CD14-positive monocyte (primary cell): Measurements from ENCODE around the gene KRTAP3-3. TPM values are rescaled to one million over a fixed set of nuclear protein-coding genes. Genes with fewer than 3 reads are reported as not detected.

Source experiments
- DNase-seq, 3 donors: peaks; one replicate each; pipeline ENCODE4 v3.0.0-alpha.2; 2011 to 2022
- H2AFZ ChIP-seq: 2 replicates; pipeline ENCODE4 v1.6.0; 2012; ENCODE audit warnings: mild to moderate bottlenecking, low read depth, low read length, inconsistent platforms; ENCODE audit not compliant: insufficient read depth, poor library complexity, severe bottlenecking
- H3K27ac ChIP-seq, 2 donors: 1 replicate in 1 of 2; 2 replicates in 1 of 2; pipeline ENCODE4 v1.5.1; 2012 to 2013; ENCODE audit warnings: low read length in 2 of 2, control low read depth in 1 of 2, inconsistent platforms in 1 of 2, low read depth in 1 of 2, mild to moderate bottlenecking in 1 of 2
- H3K27me3 ChIP-seq, 2 donors: one replicate each; pipeline versions ENCODE4 v1.6.0 to v1.6.1; 2011 to 2013; ENCODE audit warnings: low read length in 2 of 2; ENCODE audit not compliant: control insufficient read depth in 2 of 2, insufficient read depth in 2 of 2
- H3K36me3 ChIP-seq, 2 donors: replicated peaks in 1 of 2; 1 replicate in 1 of 2; 2 replicates in 1 of 2; pipeline versions ENCODE4 v1.5.1 to v1.6.1; 2012 to 2013; ENCODE audit warnings: low read length in 2 of 2, control low read depth in 1 of 2, inconsistent platforms in 1 of 2, mild to moderate bottlenecking in 1 of 2; ENCODE audit not compliant: insufficient read depth in 2 of 2, control insufficient read depth in 1 of 2
- H3K4me1 ChIP-seq, 2 donors: 1 replicate in 1 of 2; 2 replicates in 1 of 2; pipeline versions ENCODE4 v1.5.1 to v1.6.1; 2012 to 2013; ENCODE audit warnings: low read length in 2 of 2, control low read depth in 1 of 2, inconsistent platforms in 1 of 2, mild to moderate bottlenecking in 1 of 2, moderate library complexity in 1 of 2; ENCODE audit not compliant: insufficient read depth in 2 of 2, control insufficient read depth in 1 of 2
- H3K4me2 ChIP-seq: replicated peaks from 2 replicates; pipeline ENCODE3; 2012; ENCODE audit warnings: low read length, moderate library complexity, mild to moderate bottlenecking; ENCODE audit not compliant: poor library complexity, severe bottlenecking; ENCODE audit errors: extremely low read depth
- H3K4me3 ChIP-seq, 3 experiments: fragments of 200-600 bp in 1 of 3; sonication (generic) in 1 of 3; replicated peaks in 1 of 3; 1 replicate in 2 of 3; 2 replicates in 1 of 3; pipeline ENCODE4 v1.5.1; 2011 to 2013; ENCODE audit warnings: low read length in 3 of 3, mild to moderate bottlenecking in 3 of 3, control low read depth in 2 of 3, low read depth in 2 of 3, inconsistent platforms in 1 of 3, moderate library complexity in 1 of 3
- H3K79me2 ChIP-seq: 2 replicates; pipeline ENCODE4 v1.6.0; 2012; ENCODE audit warnings: mild to moderate bottlenecking, control low read depth, inconsistent platforms, low read length, moderate library complexity; ENCODE audit not compliant: insufficient read depth
- H3K9ac ChIP-seq: 2 replicates; pipeline ENCODE4 v1.6.0; 2017; ENCODE audit warnings: low read length, mild to moderate bottlenecking; ENCODE audit not compliant: insufficient read depth, poor library complexity, severe bottlenecking
- H3K9me3 ChIP-seq, 2 donors: replicated peaks in 1 of 2; 1 replicate in 1 of 2; 2 replicates in 1 of 2; pipeline versions ENCODE4 v1.5.1 to v1.6.1; 2012 to 2013; ENCODE audit warnings: low read length in 2 of 2, control low read depth in 1 of 2; ENCODE audit not compliant: control insufficient read depth in 1 of 2, insufficient read depth in 1 of 2
- H4K20me1 ChIP-seq: 2 replicates; pipeline ENCODE4 v1.6.0; 2012; ENCODE audit warnings: mild to moderate bottlenecking, low read length, control low read depth, moderate library complexity; ENCODE audit not compliant: insufficient read depth
- H3K27ac Mint-ChIP-seq, 7 donors: one replicate each; pipeline ENCODE4 v1.8.0; 2020; ENCODE audit warnings: mild to moderate bottlenecking in 7 of 7, mixed read lengths in 7 of 7, moderate library complexity in 6 of 7, inconsistent platforms in 2 of 7
- H3K27me3 Mint-ChIP-seq, 3 donors: one replicate each; pipeline ENCODE4 v1.8.0; 2021 to 2022; ENCODE audit warnings: low read depth in 3 of 3, mild to moderate bottlenecking in 3 of 3, mixed read lengths in 3 of 3, moderate library complexity in 3 of 3, inconsistent platforms in 1 of 3
- H3K36me3 Mint-ChIP-seq, 2 donors: one replicate each; pipeline ENCODE4 v1.8.0; 2020; ENCODE audit warnings: mixed read lengths in 2 of 2, inconsistent platforms in 1 of 2, mild to moderate bottlenecking in 1 of 2
- H3K4me1 Mint-ChIP-seq: one replicate; pipeline ENCODE4 v1.8.0; 2020; ENCODE audit warnings: mild to moderate bottlenecking, mixed read lengths
- H3K4me3 Mint-ChIP-seq, 2 donors: one replicate each; pipeline ENCODE4 v1.8.0; 2020; ENCODE audit warnings: mild to moderate bottlenecking in 2 of 2, mixed read lengths in 2 of 2, moderate library complexity in 1 of 2
- H3K9me3 Mint-ChIP-seq, 7 donors: one replicate each; pipeline ENCODE4 v1.8.0; 2020 to 2022; ENCODE audit warnings: mixed read lengths in 7 of 7, mild to moderate bottlenecking in 6 of 7, moderate library complexity in 6 of 7, inconsistent platforms in 2 of 7
- CTCF ChIP-seq: fragments of 200-600 bp; IDR thresholded peaks from one replicate; pipeline ENCODE4 v1.8.0; 2022; ENCODE audit warnings: antibody characterized with exemption, mild to moderate bottlenecking
- WGBS: methylation state at CpG from one replicate; pipeline ENCODE4 v1.1.5; 2013; ENCODE audit warnings: missing lambda C conversion rate; ENCODE audit not compliant: insufficient coverage; 5-methylcytosine and 5-hydroxymethylcytosine counted together
- intact Hi-C, 2 donors: fragments of 100-400 bp; cut with micrococcal nuclease; formaldehyde crosslinking; loops; one replicate each; pipeline versions ENCODE4 v1.15.0 to v1.15.1; 2023
- polyA plus RNA-seq, 3 donors: library from polyadenylated mRNA; depleted of rRNA in 1 of 3; unstranded in 2 of 3; stranded (reverse) in 1 of 3; fragments of 300-500 nt in 2 of 3; fragments of >200 nt in 1 of 3; fragmentation: Illumina TruSeq in 2 of 3; gene quantifications; 1 replicate in 2 of 3; 2 replicates in 1 of 3; pipeline ENCODE4 v1.2.3, GENCODE V29; 2012 to 2021

The KRTAP3-3 gene
- polyA plus RNA-seq, 3 donors: not detected

- H3K27me3 Mint-ChIP-seq: peaks cover 1 to 9% (median 5%) of the 10 kb centered on the region in 3 donors
- Histone ChIP-seq H3K9ac (no peak within 1 kb of the TSS), H3K27ac (no peak within 1 kb of the TSS), H3K4me3 (no peak within 1 kb of the TSS), H3K4me2 (no peak within 1 kb of the TSS), H3K4me1 (no peaks in the 10 kb centered on the region), H3K36me3 (no peaks in the 10 kb centered on the region), H3K79me2 (no peaks in the 10 kb centered on the region), H4K20me1 (no peaks in the 10 kb centered on the region), H3K9me3 (no peaks in the 10 kb centered on the region), H3K27me3 (no peaks in the 10 kb centered on the region), H2AFZ (no peak within 1 kb of the TSS)
- TF ChIP-seq CTCF: no peak
- peaks cover 0 to 1% (median 0%) of the 10 kb centered on the region in 7 donors for H3K9me3 Mint-ChIP-seq
- H3K4me1 Mint-ChIP-seq: no peaks in the 10 kb centered on the region
- intact Hi-C loops: no loop called here
- no peak within 1 kb of the TSS for H3K27ac Mint-ChIP-seq
- no peak for DNase-seq
- no peak within 1 kb of the TSS for H3K4me3 Mint-ChIP-seq
- H3K36me3 Mint-ChIP-seq: no peaks in the 10 kb centered on the region
- WGBS: 82% methylated on average over 10 of the region's 12 CpGs
Observed at GRCh38 chr17:41029633-41030245, 35.8 kb upstream of the KRTAP3-3 start, which contains the start of gene KRTAP1-4. TSS of gene KRTAP1-4 (minus strand) at chr17:41030195. CDS start at chr17:41030078, 117 bp downstream.

- no peak for TF ChIP-seq CTCF
- intact Hi-C loops: no loop called here
- WGBS: 93% methylated on average over 7 of the region's 9 CpGs
- H3K9me3 ChIP-seq: no peaks in the 10 kb centered on the region
- H3K4me2 ChIP-seq: no peak within 1 kb of the TSS
- Mint-ChIP-seq H3K4me3 (no peak within 1 kb of the TSS), H3K27ac (no peak within 1 kb of the TSS), H3K36me3 (no peaks in the 10 kb centered on the region), H3K9me3 (peaks cover 0 to 3% (median 0%) of the 10 kb centered on the region in 7 donors), H3K4me1 (no peaks in the 10 kb centered on the region), H3K27me3 (peaks cover 1 to 7% (median 3%) of the 10 kb centered on the region in 3 donors)
- no peaks in the 10 kb centered on the region for H3K27me3 ChIP-seq
- no peak within 1 kb of the TSS for H2AFZ ChIP-seq
- H3K4me3 ChIP-seq: no peak within 1 kb of the TSS
- H3K36me3 ChIP-seq: no peaks in the 10 kb centered on the region
- DNase-seq: no peak
- no peaks in the 10 kb centered on the region for H4K20me1 ChIP-seq
- H3K79me2 ChIP-seq: no peaks in the 10 kb centered on the region
- H3K9ac ChIP-seq: no peak within 1 kb of the TSS
- H3K27ac ChIP-seq: no peak within 1 kb of the TSS
- no peaks in the 10 kb centered on the region for H3K4me1 ChIP-seq
Observed at GRCh38 chr17:41026715-41027471, 32.9 kb upstream of the KRTAP3-3 start, which contains the start of gene KRTAP1-5. TSS of gene KRTAP1-5 (minus strand) at chr17:41027208. CDS start at chr17:41027155, 53 bp downstream.
